DND-41 (cell line): ENCODE results near the gene EFR3B.

Experiments
- ATAC-seq: fragments of 200-7000 bp; cut with Tn5 transposase; 3 replicates; pipeline ENCODE4 v1.9.1; 2021; ENCODE audit warnings: low read depth; ENCODE audit not compliant: insufficient read depth
- DNase-seq: peaks from one replicate; pipeline ENCODE4 v3.0.0-alpha.2; 2020
- H2AFZ ChIP-seq: 2 replicates; pipeline ENCODE4 v1.6.0; 2012; ENCODE audit warnings: low read depth, low read length
- H3K27ac ChIP-seq: 2 replicates; pipeline ENCODE4 v1.5.1; 2012; ENCODE audit warnings: low read length, inconsistent platforms
- H3K27me3 ChIP-seq: fragments of 200-600 bp; sonication (generic); 2 replicates; pipeline ENCODE4 v1.6.0; 2012; ENCODE audit warnings: low read length, mild to moderate bottlenecking, inconsistent platforms; ENCODE audit not compliant: insufficient read depth, poor library complexity
- H3K36me3 ChIP-seq: 2 replicates; pipeline ENCODE4 v1.5.1; 2012; ENCODE audit warnings: low read length, inconsistent platforms; ENCODE audit not compliant: insufficient read depth
- H3K4me1 ChIP-seq: 2 replicates; pipeline ENCODE4 v1.5.1; 2012; ENCODE audit warnings: mild to moderate bottlenecking, low read length; ENCODE audit not compliant: insufficient read depth
- H3K4me2 ChIP-seq: 2 replicates; pipeline ENCODE4 v1.6.0; 2012; ENCODE audit warnings: mild to moderate bottlenecking, moderate library complexity, low read length, inconsistent platforms; ENCODE audit not compliant: insufficient read depth
- H3K4me3 ChIP-seq, 2 experiments: fragments of 200-600 bp in 1 of 2; shearing (Covaris generic) in 1 of 2; 2 replicates each; pipeline ENCODE4 v1.5.1; 2012 to 2016; ENCODE audit warnings: inconsistent platforms in 2 of 2, low read length in 2 of 2, mild to moderate bottlenecking in 2 of 2, low read depth in 1 of 2, moderate library complexity in 1 of 2
- H3K79me2 ChIP-seq: 2 replicates; pipeline ENCODE4 v1.6.0; 2012; ENCODE audit warnings: low read length, inconsistent platforms; ENCODE audit not compliant: insufficient read depth
- H3K9ac ChIP-seq: 2 replicates; pipeline ENCODE4 v1.6.0; 2012; ENCODE audit warnings: low read depth, mild to moderate bottlenecking, inconsistent platforms, low read length, moderate library complexity
- H3K9me3 ChIP-seq: 2 replicates; pipeline ENCODE4 v1.5.1; 2012; ENCODE audit warnings: low read length, moderate library complexity, mild to moderate bottlenecking, inconsistent platforms; ENCODE audit not compliant: insufficient read depth, severe bottlenecking
- H4K20me1 ChIP-seq: 2 replicates; pipeline ENCODE4 v1.6.0; 2012; ENCODE audit warnings: low read length; ENCODE audit not compliant: insufficient read depth
- EZH2 ChIP-seq: IDR thresholded peaks from 3 replicates; pipeline ENCODE4 v1.6.1; 2012; ENCODE audit warnings: borderline replicate concordance, low read depth, mild to moderate bottlenecking, moderate library complexity, low read length, inconsistent platforms; ENCODE audit not compliant: severe bottlenecking
- TF ChIP-seq, protein P1 (sequence below): IDR thresholded peaks from 2 replicates; pipeline ENCODE4 v1.5.1; 2012; ENCODE audit warnings: borderline replicate concordance, low read length, moderate library complexity, mild to moderate bottlenecking; ENCODE audit not compliant: poor library complexity, severe bottlenecking; ENCODE audit errors: extremely low read depth

The EFR3B gene

DNA sequence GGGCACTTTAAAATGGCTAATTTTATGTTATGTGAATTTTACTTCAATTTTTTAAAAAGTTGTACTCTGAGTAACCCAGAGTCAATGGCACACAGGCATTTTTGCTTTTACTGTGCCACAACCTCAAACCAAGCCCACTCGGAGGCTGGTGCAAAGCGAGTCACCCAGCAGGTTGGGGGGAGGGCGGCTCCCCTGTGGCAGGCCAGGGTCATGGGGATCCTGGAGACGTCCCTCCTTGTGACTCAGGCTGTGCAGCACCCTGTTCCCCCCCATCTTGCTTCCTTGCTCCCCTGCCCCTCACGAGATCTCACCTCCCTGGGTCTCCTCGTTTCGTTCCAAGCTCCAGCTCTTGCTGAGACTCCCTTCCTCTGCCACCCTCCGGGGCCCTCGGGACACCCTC is 67.9 kb downstream of the EFR3B start:
- Histone ChIP-seq H3K4me2 (no peak overlapping the region), H3K4me1 (no peaks in the 10 kb centered on the region), H4K20me1 (no peaks in the 10 kb centered on the region), H3K9me3 (no peaks in the 10 kb centered on the region), H3K9ac (no peak overlapping the region), H2AFZ (no peak overlapping the region), H3K4me3 (no peak overlapping the region), H3K36me3 (no peaks in the 10 kb centered on the region), H3K27ac (no peak overlapping the region), H3K79me2 (no peaks in the 10 kb centered on the region), H3K27me3 (peaks cover 2% of the 10 kb centered on the region)
- DNase-seq, result no peak
- TF ChIP-seq, protein P1, sequence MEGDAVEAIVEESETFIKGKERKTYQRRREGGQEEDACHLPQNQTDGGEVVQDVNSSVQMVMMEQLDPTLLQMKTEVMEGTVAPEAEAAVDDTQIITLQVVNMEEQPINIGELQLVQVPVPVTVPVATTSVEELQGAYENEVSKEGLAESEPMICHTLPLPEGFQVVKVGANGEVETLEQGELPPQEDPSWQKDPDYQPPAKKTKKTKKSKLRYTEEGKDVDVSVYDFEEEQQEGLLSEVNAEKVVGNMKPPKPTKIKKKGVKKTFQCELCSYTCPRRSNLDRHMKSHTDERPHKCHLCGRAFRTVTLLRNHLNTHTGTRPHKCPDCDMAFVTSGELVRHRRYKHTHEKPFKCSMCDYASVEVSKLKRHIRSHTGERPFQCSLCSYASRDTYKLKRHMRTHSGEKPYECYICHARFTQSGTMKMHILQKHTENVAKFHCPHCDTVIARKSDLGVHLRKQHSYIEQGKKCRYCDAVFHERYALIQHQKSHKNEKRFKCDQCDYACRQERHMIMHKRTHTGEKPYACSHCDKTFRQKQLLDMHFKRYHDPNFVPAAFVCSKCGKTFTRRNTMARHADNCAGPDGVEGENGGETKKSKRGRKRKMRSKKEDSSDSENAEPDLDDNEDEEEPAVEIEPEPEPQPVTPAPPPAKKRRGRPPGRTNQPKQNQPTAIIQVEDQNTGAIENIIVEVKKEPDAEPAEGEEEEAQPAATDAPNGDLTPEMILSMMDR, result no peak
- TF ChIP-seq EZH2, result no peak
- ATAC-seq, result no peak

DNA sequence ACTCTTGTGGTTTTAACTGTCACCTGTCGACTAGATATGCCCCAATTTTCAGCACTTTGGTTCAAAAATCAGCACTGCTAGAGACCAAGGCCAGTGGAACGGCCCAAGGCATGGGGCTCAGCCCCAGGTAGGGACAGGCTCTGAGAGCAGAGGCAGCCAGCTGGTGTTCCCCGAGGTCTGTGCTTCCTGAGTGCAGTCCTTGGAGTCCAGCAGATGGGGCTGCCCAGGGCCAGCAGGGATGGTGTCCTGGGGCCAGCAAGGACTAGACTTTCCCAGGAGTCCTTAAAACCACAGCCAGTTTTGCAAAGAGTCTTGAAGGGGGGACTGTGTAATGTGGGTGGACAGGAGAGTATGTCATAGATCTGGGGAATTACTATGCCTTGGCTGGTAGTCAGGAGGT is 70.2 kb downstream of the EFR3B start:
- TF ChIP-seq EZH2, result no peak
- TF ChIP-seq, protein P1, result no peak
- Histone ChIP-seq H3K4me3 (no peak overlapping the region), H3K9ac (no peak overlapping the region), H3K79me2 (no peaks in the 10 kb centered on the region), H3K36me3 (no peaks in the 10 kb centered on the region), H3K9me3 (no peaks in the 10 kb centered on the region), H4K20me1 (no peaks in the 10 kb centered on the region), H3K27me3 (peaks cover 2% of the 10 kb centered on the region), H3K4me1 (no peaks in the 10 kb centered on the region), H3K27ac (no peak overlapping the region), H2AFZ (no peak overlapping the region), H3K4me2 (no peak overlapping the region)
- no peak for DNase-seq
- 0 out of 3 replicates have a peak, but pooled peaks have one; percentile 27 for ATAC-seq

DNA sequence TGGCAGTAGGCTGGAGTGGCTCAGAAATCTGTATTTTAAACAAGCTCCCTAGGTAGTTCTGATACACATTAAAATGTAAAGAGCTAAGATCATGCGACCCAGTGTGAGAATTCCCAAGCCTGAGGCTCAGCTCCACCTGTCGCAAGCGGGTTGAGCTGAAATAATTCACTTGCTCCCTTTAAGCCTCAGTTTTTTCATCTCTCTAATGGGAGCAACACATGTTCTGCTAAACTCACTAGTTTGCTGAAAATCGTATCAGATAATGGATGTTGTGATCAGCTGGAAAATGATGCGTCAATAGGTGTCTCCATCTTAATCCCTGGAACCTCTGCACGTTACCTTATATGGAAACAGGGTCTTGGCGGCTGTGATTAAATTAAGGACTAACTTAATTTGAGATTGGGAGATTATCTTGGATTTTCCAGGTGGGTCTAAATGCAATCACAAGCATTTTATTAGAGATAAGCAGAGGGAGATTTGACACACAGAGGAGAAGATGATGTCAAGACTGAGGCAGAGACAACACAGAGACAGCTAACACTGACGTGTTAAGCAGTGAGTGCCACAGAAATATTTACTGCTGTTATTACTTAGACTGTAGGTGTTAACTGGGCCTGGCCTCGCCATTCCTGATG is 73.5 kb downstream of the EFR3B start:
- DNase-seq (no peak), ATAC-seq (no peak)
- no peak overlapping the region for H3K4me3 ChIP-seq
- H3K27me3 ChIP-seq, result peaks cover 2% of the 10 kb centered on the region
- H3K27ac ChIP-seq, result no peak overlapping the region
- H3K9me3 ChIP-seq, result no peaks in the 10 kb centered on the region
- H3K4me2 ChIP-seq, result no peak overlapping the region
- H4K20me1 ChIP-seq, result no peaks in the 10 kb centered on the region
- H3K36me3 ChIP-seq, result no peaks in the 10 kb centered on the region
- H3K4me1 ChIP-seq, result no peaks in the 10 kb centered on the region
- no peaks in the 10 kb centered on the region for H3K79me2 ChIP-seq
- TF ChIP-seq, protein P1, result no peak
- TF ChIP-seq EZH2, result no peak
- no peak overlapping the region for H3K9ac ChIP-seq
- H2AFZ ChIP-seq, result no peak overlapping the region

DNA sequence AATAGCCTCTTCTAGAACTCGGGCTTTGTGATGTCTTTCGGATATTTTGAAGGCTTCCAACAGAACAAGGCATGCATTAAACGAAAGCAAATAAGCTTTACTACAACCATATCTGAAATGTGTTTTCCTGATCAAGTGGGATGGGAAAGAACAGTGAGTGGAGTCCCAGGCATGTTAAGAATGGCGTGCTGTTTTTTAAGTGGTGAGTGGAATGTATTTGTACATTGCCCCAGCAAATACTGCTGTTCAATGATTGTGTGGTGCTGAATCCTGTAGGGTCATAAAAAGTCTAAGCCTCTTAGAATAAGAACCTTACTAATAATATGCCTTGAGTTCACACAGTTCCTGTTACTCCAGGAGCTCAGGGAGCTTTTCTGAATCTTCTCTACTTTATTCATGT is 74.0 kb downstream of the EFR3B start:
- Histone ChIP-seq H3K4me3 (no peak overlapping the region), H3K27ac (no peak overlapping the region), H3K4me1 (no peaks in the 10 kb centered on the region), H3K9me3 (no peaks in the 10 kb centered on the region), H3K4me2 (no peak overlapping the region), H2AFZ (no peak overlapping the region), H3K79me2 (no peaks in the 10 kb centered on the region), H3K36me3 (no peaks in the 10 kb centered on the region), H3K27me3 (peaks cover 2% of the 10 kb centered on the region), H3K9ac (no peak overlapping the region), H4K20me1 (no peaks in the 10 kb centered on the region)
- DNase-seq (no peak), ATAC-seq (no peak)
- TF ChIP-seq, protein P1, result no peak
- no peak for TF ChIP-seq EZH2
